ENCODE measurements around the gene APCDD1L.

Gene APCDD1L

GRCh38 chr20:58552366-58552934, 37.3 kb upstream of the APCDD1L start:
- no peak overlapping the region for H3K4me3 ChIP-seq
- H3K36me3 ChIP-seq = no peaks in the 10 kb centered on the region
- H3K4me1 ChIP-seq = peaks cover 8% of the 10 kb centered on the region
- no peak for TF ChIP-seq Cebpa-rat (IDR thresholded peaks at IDR 0.05)
- H3K4me2 ChIP-seq = no peak overlapping the region
- no peak overlapping the region for H3K9ac ChIP-seq
- no peaks in the 10 kb centered on the region for H4K20me1 ChIP-seq
- H3K9me3 ChIP-seq = no peaks in the 10 kb centered on the region
- no peak overlapping the region for H3K27ac ChIP-seq
- no peaks in the 10 kb centered on the region for H3K27me3 ChIP-seq

GRCh38 chr20:58551631-58552030, 36.4 kb upstream of the APCDD1L start:
- no peaks in the 10 kb centered on the region for H3K27me3 ChIP-seq
- no peaks in the 10 kb centered on the region for H3K36me3 ChIP-seq
- no peaks in the 10 kb centered on the region for H4K20me1 ChIP-seq
- H3K4me2 ChIP-seq = no peak overlapping the region
- peaks cover under 1% of the 10 kb centered on the region; the same call in 1 of the 2 replicates for H3K4me1 ChIP-seq
- H3K27ac ChIP-seq = no peak overlapping the region
- H3K9ac ChIP-seq = no peak overlapping the region
- TF ChIP-seq Cebpa-rat (IDR thresholded peaks at IDR 0.05) = no peak
- H3K9me3 ChIP-seq = no peaks in the 10 kb centered on the region
- no peak overlapping the region for H3K4me3 ChIP-seq

- Histone ChIP-seq H3K9ac (no peak overlapping the region), H3K9me3 (no peaks in the 10 kb centered on the region), H3K4me2 (no peak overlapping the region), H4K20me1 (no peaks in the 10 kb centered on the region), H3K27ac (no peak overlapping the region), H3K4me3 (no peak overlapping the region), H3K4me1 (no peaks in the 10 kb centered on the region), H3K36me3 (no peaks in the 10 kb centered on the region), H3K27me3 (no peaks in the 10 kb centered on the region)
- no peak for TF ChIP-seq Cebpa-rat (IDR thresholded peaks at IDR 0.05)
Measured at GRCh38 chr20:58550275-58551059, 35.3 kb upstream of the APCDD1L start.

GRCh38 chr20:58549231-58550209, 34.3 kb upstream of the APCDD1L start:
- TF ChIP-seq Cebpa-rat (IDR thresholded peaks at IDR 0.05) = no peak
- H3K27me3 ChIP-seq = no peaks in the 10 kb centered on the region
- H3K36me3 ChIP-seq = no peaks in the 10 kb centered on the region
- no peaks in the 10 kb centered on the region for H4K20me1 ChIP-seq
- no peaks in the 10 kb centered on the region for H3K9me3 ChIP-seq
- H3K27ac ChIP-seq = no peak overlapping the region
- no peak overlapping the region for H3K9ac ChIP-seq
- H3K4me3 ChIP-seq = no peak overlapping the region
- no peak overlapping the region for H3K4me2 ChIP-seq
- H3K4me1 ChIP-seq = no peaks in the 10 kb centered on the region

- H3K9me3 ChIP-seq = no peaks in the 10 kb centered on the region
- no peaks in the 10 kb centered on the region for H3K36me3 ChIP-seq
- H3K27ac ChIP-seq = no peak overlapping the region
- H3K4me2 ChIP-seq = no peak overlapping the region
- no peak overlapping the region for H3K4me3 ChIP-seq
- H3K4me1 ChIP-seq = no peaks in the 10 kb centered on the region
- no peak for TF ChIP-seq Cebpa-rat (IDR thresholded peaks at IDR 0.05)
- H3K9ac ChIP-seq = no peak overlapping the region
- H3K27me3 ChIP-seq = no peaks in the 10 kb centered on the region
- H4K20me1 ChIP-seq = no peaks in the 10 kb centered on the region
Measured at GRCh38 chr20:58547623-58548475, 32.6 kb upstream of the APCDD1L start.

GRCh38 chr20:58546756-58547622, 31.8 kb upstream of the APCDD1L start:
- no peaks in the 10 kb centered on the region for H3K27me3 ChIP-seq

GRCh38 chr20:58546416-58546711, 31.2 kb upstream of the APCDD1L start:
- H3K27me3 ChIP-seq = no peaks in the 10 kb centered on the region
- no peaks in the 10 kb centered on the region for H3K9me3 ChIP-seq
- no peak for TF ChIP-seq Cebpa-rat (IDR thresholded peaks at IDR 0.05)
- H4K20me1 ChIP-seq = no peaks in the 10 kb centered on the region
- H3K4me1 ChIP-seq = no peaks in the 10 kb centered on the region
- no peak overlapping the region for H3K4me3 ChIP-seq
- H3K36me3 ChIP-seq = no peaks in the 10 kb centered on the region
- no peak overlapping the region for H3K4me2 ChIP-seq
- no peak overlapping the region for H3K27ac ChIP-seq
- no peak overlapping the region for H3K9ac ChIP-seq

More at GRCh38 chr20:58546756-58547622, 31.8 kb upstream of the APCDD1L start:
- Histone ChIP-seq H3K9ac (no peak overlapping the region), H3K4me3 (no peak overlapping the region), H3K27ac (no peak overlapping the region), H3K9me3 (no peaks in the 10 kb centered on the region), H3K4me2 (no peak overlapping the region), H4K20me1 (no peaks in the 10 kb centered on the region), H3K4me1 (no peaks in the 10 kb centered on the region), H3K36me3 (no peaks in the 10 kb centered on the region)
- TF ChIP-seq Cebpa-rat (IDR thresholded peaks at IDR 0.05) = no peak

GRCh38 chr20:58545565-58546415, 30.6 kb upstream of the APCDD1L start:
- Histone ChIP-seq H3K27me3 (no peaks in the 10 kb centered on the region), H3K27ac (no peak overlapping the region), H3K4me1 (no peaks in the 10 kb centered on the region), H3K4me3 (no peak overlapping the region), H3K36me3 (no peaks in the 10 kb centered on the region), H3K9ac (no peak overlapping the region), H4K20me1 (no peaks in the 10 kb centered on the region), H3K4me2 (no peak overlapping the region), H3K9me3 (no peaks in the 10 kb centered on the region)
- TF ChIP-seq Cebpa-rat (IDR thresholded peaks at IDR 0.05) = no peak
